Esophagus muscularis mucosa (tissue), 3 donors: ENCODE results near the gene CDC123.

Source experiments
- CTCF ChIP-seq, 3 experiments: fragments of 200-600 bp in 2 of 3; fragments of 450-650 bp in 1 of 3; sonication (generic) in 2 of 3; IDR thresholded peaks; one replicate each; pipeline ENCODE4 v1.5.1; 2017 to 2019; ENCODE audit warnings: antibody characterized with exemption in 3 of 3, mild to moderate bottlenecking in 2 of 3, moderate library complexity in 1 of 3
- POLR2AphosphoS5 ChIP-seq, 2 donors: sonication (generic); formaldehyde crosslinking; IDR thresholded peaks; one replicate each; pipeline ENCODE4 v1.6.1; 2017; ENCODE audit warnings: antibody characterized with exemption in 2 of 2

- TF ChIP-seq CTCF (IDR thresholded peaks at IDR 0.05) = no peak
- no peak for TF ChIP-seq POLR2AphosphoS5 (IDR thresholded peaks at IDR 0.05)
Observed at GRCh38 chr10:12213621-12214020, 17.6 kb downstream of the CDC123 start.
